Ecto neural progenitor cell (in vitro differentiated cells): Measurements from ENCODE around the gene MAN1C1.

Source experiments
- DNase-seq: peaks from one replicate; pipeline ENCODE4 v3.0.0-alpha.2; 2018; ENCODE audit warnings: low spot score

Gene MAN1C1

DNA sequence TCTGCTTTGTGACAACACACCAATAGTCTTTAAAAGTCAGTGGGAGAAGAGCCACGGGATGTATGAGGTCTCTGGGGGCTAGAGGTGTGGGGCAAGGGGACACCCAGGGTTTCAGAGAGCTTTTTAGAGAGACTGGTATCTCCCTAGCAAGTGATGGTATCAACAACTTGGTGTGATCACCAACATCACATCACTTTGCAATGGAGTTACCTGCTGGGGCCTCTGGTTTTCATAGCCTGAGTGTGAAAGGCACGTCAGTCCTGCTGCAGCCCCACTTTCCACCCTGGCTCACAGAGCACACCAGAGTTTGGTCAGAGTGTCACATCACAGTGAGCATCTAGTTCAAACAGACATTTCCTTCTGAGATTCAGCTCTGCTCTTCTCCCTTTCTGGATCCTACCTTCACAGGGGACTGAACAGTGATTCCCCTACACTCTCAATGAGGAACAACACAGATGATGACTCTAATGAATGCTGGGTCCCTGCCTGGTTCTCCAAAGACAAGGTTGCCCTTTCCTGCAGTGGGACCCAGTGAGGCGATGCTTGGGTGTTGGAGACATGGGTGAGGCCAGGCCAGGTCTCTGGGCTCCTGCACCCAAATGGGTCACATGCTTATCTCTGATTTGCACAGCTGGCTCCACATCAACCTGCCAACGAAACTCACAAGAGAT, 2.0 kb upstream of the MAN1C1 start:
- no peak for DNase-seq

DNA sequence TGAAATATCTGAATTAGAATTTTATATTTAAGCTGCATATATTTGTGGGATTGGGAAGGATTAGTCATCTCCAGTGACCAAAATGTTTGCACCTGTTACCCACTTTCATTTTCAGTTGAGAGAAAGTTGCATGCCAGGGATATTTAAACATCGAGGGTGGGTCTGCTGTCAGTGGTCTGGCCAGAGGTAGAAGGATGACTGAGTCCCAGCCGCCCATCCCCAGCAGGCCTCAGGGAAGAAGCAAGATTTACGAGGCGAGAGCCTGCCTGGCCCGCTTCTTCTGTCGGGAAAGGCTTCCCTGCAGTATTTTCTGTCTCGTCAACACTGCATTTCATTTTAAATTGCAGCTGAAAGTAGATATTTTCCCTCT, 1.4 kb upstream of the MAN1C1 start:
- no peak for DNase-seq

DNA sequence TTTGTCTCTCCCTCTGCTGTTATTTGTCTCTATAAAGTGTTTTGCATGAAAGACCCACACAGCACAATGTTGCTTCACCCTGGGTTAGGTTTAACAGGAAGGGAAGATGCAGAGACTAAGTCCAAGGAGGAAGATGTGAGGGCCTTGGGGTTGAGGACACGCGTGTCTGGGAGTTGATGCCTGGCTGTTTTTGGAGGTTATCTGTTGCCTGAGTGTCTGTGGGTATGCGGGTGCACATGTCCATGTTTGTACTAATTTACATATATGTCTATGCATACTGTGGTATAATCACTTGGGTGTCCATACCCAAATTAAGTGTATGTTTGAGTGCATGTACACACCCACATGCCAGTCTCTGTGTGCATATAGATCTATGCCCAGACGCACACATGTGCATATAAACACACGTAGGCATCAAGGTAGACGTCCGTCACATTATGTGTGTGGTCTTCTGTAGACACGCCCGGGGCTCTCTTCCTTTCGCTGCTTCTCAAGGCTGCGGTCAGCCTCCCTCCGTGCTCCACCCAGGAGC, 962 bp upstream of the MAN1C1 start:
- no peak for DNase-seq

DNA sequence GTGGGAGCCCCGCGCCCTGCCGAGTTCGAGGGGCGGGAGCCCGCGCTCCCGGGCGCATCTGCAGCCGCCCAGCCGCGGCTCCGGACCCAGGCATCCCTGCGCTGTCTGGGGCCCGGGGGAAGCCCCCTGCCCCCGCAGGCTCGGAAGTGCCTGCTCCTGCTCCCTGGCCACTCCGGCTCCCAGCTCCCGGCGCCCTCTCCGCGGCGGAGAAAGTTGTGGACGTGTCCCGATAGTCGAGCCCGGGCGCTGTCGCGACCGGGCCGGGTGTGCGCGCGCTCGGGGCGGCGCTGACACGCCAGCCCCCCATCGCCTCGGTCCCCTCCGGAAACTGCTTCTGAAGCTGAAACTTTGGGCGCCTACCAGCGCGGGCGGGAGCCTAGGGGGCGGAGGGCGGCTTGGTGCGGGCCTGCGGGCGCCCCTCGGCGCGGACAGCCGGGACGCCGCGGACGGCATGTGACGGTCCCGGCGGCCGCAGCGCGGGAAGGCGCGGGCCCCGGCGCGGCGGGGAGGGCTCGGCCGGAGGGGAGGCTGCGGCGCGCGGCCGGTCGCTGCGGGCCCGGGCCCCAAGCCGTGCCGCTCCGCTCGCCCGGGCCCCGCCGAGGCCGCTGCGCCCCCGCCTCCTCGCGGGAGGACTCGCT, 515 bp downstream of the MAN1C1 start:
- no peak for DNase-seq

DNA sequence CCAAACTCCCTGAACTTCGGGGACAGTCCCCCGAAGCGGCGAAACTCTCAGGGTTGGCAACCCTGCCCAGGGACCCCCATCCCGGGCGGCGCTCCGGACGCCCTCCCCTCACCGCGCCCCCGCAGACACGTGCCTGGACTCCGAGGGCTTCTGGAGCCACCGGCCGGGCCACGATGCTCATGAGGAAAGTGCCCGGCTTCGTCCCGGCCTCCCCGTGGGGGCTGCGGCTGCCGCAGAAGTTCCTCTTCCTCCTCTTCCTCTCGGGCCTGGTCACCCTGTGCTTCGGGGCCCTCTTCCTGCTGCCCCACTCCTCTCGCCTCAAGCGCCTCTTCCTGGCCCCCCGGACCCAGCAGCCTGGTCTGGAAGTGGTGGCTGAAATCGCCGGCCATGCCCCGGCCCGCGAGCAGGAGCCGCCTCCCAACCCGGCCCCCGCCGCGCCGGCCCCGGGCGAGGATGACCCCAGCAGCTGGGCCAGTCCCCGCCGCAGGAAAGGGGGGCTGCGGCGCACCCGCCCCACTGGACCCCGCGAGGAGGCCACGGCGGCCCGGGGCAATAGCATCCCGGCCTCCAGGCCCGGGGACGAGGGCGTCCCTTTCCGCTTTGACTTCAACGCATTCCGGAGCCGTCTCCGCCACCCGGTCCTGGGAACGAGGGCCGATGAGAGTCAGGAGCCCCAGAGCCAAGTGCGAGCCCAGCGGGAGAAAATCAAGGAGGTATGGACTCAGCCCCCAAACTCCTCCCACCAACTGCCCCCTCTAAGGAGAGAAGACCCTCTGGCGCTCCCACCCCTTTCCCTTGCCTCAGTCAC, 1.2 kb downstream of the MAN1C1 start:
- DNase-seq, result peak; percentile 74

DNA sequence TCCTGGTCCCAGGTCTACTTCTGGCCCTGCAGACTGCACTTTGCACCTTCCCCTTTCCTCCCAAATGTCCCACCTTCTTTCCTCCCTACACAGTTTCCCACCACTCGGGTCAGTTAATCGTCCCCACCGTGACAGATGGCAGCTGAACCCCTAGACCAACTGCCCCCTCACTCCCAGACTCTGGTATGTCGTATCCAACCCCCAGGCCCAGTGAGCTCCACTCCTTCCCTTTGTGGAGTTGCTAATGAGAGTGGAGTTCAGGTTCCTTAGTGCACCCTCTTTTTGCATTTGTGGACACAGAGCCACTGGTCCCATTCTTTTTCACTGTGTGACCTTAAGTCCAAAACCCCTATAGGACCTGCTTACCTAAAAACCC, 1.8 kb downstream of the MAN1C1 start:
- no peak for DNase-seq

DNA sequence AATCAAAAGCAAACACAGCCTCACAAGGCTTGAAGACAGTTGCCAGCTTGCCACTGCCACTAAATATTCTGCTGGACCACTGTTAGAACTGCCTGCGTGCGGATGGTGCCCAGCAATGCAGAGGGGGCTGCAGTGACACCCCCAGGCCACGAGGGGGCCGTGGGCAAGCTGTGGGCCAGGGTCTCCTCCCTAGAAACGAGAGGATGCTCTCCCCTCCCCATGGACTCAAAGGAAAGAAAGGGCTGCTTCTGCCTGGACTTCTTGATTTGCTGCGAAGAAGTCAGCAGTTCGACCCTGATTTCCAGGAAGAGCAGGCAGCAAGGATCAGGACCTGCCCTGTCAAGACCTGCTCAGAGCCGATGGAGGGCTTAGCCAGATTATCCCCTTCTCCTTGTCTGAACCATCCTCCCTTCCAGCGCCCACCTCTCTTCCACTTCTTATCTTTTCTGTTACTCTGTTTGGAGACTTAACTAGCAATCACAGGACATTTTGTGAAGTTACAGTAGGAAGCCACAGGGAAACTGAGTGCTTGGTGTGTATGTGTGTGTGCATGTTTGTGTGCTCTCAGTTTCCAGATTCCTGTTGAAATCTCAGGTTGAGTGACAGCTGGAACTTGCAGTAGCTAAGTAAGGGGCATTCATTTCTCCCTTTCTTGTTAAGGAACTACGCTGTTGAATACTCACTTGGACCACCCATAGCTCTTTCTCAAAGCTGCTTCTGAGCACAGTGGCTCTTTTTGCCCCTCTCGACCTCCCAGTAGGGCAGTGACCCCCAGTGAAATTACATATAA, 2.7 kb downstream of the MAN1C1 start:
- DNase-seq, result peak; percentile 88

DNA sequence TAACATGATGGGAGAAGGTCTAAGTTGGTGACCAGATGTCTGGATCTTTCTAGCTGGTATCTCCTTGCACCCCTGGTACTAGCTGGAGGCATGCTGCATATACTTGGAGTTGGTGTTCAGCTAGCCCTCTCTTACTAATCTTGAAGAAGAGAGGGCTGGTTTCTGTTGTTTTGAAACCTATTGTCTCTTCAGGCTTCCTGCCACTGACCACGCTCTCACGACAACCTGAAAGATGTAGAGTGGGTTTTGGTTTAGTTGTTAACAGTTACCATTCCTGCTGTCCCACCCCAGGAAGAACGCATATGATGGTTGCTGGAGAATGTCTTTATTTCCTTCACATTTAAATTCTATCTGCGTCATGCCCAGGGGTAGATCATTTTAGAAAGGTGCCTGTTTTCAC, 3.6 kb downstream of the MAN1C1 start:
- no peak for DNase-seq

DNA sequence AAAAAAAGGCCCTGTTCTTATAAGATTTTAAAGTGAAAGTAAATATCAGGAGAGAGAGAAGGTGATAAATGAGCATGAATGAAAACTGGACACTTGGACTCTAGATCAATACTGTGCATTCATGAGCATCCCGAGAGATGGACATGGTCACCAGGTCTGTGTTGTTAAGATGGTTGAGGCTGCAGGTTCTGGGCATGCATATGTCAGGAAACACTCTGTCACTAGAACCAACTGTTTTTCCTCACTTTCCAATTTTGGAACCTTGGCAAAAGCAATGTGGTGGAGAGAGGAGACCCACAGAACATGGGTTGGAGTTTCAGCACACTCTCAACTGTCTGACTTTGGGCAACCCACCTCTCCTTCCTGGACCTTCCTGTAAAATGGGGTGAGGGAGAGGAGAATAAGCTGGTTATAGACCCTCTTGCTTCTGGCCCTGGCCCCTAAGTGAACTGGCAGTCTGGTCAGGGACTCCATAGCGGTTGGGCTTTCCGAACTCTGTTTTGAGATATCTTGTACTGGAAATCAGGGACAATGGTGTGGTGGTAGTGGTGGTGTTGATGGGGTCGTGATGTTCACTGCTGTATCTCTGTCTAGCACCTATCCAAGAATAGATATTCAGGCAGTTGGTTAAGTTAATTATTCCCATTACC, 4.2 kb downstream of the MAN1C1 start:
- DNase-seq, result no peak

DNA sequence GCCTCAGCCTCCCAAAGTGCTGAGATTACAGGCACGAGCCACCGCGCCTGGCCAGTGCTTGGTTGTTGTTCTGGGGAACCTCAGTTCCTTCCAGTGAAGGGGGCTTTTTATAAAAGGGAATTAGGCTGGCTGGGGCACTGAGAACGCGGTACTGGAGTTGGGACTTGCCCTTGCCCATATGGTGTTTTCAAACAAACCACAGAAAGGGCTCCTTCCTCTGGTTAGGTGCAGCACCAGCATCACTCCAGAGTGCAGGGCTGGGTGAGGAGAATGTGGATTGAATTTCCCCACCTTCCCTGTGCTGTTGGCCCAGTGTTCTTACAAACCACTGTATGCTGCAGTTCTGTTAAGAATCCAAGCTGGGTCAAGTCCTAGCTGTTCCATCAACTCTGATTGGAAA, 5.3 kb downstream of the MAN1C1 start:
- DNase-seq, result no peak

DNA sequence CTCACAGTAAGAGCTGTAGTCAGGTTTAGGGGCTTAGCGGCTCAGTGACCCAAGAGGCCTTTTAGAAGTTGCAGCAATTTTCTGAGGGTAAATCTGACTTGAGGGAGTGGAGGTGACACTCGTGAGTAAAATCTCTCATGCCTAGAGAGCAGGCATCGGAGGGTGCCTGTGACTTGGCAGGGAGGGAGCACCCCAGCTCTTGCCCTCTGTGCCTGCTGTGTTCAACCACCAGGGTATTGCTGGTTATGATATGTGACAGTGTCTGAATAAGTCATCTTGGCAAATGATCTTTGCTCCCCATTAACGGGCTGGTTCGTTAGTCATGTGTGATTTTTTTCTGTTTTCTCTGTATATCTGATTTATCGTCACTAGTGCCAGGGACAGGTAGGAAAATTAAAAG, 5.9 kb downstream of the MAN1C1 start:
- no peak for DNase-seq

DNA sequence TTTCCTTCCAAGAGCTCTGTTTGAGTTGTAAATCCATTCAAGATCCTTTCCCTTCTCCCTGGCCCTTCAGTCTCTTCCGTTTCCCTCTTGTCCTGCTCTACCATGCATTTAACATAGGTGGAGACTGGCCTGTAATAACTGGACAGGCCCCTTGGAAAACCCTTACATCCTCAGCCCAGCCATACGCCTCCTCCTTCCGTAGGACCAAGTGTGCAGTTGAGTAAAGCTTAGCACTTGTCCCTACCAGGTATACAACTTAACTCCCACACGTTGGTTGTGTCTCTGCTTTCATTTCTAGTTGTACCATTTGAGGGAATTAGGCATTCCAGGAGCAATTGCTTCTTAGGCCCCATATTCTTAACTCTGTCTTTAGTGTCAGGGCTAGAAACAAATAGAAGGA, 6.4 kb downstream of the MAN1C1 start:
- no peak for DNase-seq

DNA sequence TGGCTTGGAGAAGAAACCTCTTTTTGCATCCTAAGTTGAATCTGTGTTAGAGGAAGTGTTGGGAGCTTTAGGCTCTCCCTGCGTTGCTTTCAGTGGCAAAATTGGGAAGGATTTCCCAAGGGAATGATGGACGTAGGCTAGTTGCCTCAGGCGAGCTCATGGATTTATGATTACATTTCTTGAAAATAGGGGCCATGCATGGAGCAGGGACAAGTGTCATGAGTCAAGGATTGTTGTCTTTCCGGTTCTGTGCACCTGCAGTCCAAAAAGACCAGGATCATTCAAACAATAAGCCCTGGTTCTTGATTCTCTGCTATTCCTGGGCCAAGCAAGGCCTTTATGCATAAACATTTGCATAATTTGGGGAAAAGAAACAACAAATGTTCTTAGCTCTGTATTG, 7.1 kb downstream of the MAN1C1 start:
- DNase-seq, result no peak

DNA sequence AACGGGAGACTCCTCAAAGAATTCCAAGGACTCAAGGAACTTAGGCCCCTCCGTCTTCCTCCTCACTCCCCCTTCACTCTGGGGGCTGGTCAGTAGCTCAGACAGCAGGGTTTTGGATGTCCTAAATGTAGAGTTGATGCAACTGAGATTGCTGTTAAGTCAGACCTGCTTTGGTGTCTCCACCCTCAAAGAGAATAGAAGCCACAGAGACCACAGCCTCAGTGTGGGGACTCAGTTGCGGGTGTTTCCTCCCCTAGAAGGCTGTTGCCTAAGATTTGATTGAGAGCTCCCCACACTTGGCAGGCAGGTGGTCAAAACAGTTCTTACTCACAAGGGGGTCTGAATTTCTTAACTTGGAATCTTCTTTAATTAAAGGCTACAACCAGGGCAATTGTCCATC, 7.6 kb downstream of the MAN1C1 start:
- no peak for DNase-seq

DNA sequence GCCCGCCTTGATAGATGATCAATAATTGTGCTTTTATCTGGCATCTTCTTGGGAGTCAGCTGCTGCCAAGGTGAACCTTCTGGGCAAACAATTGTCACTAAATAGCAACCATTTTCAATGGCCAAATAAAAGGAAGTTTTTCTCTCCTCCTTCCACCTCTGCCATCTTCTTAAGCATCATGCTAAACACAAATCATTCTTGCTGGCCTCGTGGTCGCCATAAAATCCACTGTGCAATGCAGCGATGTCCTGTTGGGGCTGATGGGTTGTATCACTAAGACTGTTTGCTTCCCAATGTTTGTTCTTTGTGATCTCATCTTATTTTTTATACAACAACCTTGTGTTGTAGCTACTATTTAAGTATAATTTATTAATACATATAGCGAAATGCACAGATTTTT, 8.0 kb downstream of the MAN1C1 start:
- DNase-seq, result no peak

DNA sequence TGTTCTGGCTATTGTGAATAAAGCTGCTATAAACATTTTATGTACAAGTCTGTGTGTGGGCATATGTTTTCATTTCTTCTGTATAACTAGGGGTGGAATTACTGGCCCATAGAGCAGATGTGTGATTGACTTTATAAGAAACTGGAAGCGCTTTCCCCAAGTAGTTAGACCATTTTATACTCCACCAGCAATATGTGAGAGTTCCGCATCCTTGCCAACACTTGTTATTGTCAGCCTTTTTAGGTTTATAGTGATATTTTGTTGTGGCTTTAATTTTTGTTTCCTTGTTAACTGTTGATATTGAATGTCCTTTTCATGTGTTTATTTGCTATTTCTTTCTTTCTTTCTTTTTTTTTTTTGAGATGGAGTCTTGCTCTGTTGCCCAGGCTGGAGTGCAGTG, 9.4 kb downstream of the MAN1C1 start:
- no peak for DNase-seq

DNA sequence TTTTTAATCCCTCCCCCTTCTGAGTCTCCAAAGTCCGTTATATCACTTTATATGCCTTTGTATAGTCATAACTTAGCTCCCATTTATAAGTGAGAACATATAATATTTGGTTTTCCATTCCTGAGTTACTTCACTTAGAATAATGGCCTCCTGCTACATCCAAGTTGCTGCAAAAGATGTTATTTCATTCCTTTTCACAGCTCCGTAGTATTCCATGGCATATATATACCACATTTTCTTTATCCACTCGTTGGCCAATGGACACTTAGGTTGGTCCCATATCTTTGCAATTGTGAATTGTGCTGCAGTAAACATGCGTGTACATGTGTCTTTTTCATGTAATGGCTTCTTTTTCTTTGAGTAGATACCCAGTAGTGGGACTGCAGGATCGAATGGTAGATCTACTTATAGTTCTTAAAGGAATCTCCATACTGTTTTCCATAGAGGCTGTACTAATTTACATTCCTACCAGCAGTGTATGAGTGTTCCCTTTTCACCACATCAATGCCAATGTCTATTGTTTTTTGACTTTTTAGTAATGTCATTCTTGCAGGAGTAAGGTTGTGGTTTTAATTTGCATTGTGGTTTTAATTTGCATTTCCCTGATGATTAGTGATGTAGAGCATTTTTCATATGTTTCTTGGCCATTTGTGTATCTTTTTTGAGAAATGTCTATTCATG, 12.3 kb downstream of the MAN1C1 start:
- DNase-seq, result no peak

DNA sequence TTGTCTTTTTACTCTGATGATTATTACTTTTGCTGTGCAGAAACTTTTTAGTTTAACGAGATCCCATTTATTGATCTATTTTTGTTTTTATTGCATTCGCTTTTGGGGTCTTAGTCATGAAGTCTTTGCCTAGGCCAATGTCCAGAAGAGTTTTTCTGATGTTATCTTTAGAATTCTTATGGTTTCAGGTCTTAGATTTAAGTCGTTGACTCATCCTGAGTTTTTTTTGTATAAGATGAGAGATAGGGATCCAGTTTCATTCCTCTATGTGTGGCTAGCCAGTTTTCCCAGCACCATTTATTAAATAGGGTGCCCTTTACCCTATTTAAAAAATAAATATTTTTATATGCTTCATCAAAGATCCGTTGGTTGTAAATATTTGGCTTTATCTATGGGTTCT, 13.2 kb downstream of the MAN1C1 start:
- no peak for DNase-seq

DNA sequence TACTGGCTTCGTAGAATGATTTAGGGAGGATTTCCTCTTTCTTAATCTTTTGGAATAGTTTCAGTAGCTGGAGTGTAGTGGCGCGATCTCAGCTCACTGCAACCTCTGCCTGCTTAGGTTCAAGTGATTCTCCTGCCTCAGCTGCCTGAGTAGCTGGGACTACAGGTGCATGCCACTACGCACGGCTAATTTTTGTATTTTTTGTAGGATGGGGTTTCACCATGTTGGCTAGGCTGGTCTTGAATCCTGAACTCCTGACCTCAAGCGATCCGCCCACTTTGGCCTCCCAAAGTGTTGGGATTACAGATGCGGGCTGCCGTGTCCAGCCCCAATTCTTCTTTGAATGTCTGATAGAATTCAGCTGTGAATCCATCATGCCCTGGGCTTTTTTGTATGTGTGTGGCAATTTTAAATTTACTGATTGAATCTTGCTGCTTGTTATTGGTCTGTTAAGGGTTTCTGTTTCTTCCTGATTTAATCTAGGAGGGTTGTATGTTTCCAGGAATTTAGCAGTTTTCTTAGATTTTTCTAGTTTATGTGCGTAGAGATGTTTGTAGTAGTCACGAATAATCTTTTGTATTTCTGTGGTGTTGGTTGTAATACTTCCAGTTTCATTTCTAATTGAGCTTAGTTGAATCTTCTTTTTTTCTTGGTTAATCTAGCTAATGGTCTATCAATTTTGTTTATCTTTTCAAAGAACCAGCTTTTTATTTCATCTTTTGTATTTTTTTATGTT, 15.3 kb downstream of the MAN1C1 start:
- DNase-seq, result peak; percentile 16

DNA sequence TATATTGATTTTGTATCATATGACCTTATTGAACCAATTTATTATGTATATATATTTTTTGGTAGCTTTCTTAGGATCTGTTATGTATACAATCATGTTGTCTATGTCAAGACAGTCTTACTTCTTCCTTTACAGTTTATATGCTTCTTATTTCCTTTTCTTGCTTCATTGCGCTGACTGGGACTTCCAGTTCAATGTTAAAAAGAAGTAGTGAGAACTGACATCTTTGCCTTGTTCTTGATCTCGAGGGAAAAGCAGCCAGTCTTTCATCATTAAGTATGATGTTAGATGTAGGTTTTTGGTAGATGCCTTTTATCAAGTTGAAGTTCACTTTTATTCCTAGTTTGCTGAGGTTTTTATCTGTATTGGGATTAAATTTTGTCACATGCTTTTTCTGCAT, 17.5 kb downstream of the MAN1C1 start:
- DNase-seq, result no peak

DNA sequence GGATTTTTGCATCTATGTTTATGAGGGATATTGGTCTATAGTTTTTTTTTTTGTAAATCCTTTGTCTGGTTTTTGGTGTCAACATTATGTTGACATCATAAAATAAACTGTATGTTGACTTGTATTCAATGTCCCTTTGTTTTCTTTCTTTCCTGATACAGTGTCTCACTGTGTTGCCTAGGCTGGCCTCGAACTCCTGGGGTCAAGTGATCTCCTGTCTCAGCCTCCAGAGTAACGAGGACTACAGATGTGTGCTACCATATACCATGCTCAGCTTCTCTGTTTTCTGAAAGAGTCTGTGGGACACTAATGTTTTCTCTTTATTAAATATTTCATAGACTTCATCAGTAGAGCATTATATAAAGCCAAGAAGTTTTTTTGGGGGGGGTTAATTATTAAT, 18.3 kb downstream of the MAN1C1 start:
- no peak for DNase-seq
